ENCODE measurements around the gene DCXR. TPM values are rescaled to one million over a fixed set of nuclear protein-coding genes. Genes with fewer than 3 reads are reported as not detected.
"Not testable (repeated sequence)": the region's sequence is repeated elsewhere in the genome, so short reads cannot be mapped to it uniquely, and the experiment has no call there.

DCXR gene
- total and polyA plus RNA-seq, 4 experiments from 2014 or later: 65.9 to 164 (median 92.9) TPM

- Histone ChIP-seq H3K9me3 (ENCODE audit: control insufficient read depth in 1 of 2, low read length in 2 of 2) (no peaks in the 10 kb centered on the region), H3K4me1 (ENCODE audit: insufficient read depth, low read length) (peaks cover 12% of the 10 kb centered on the region), H3K27me3 (ENCODE audit: insufficient read depth, low read length) (no peaks in the 10 kb centered on the region), H3K4me3 (ENCODE audit: low read length in 2 of 2) (no peak overlapping the region), H3K36me3 (ENCODE audit: insufficient read depth, low read length) (no peaks in the 10 kb centered on the region), H3K27ac (ENCODE audit: low read depth, low read length) (no peak overlapping the region)
- peaks cover 2 to 14% (median 6%) of the 10 kb centered on the region in 4 donors for H3K4me1 Mint-ChIP-seq
- no peak overlapping the region for H3K4me3 Mint-ChIP-seq
- H3K27ac Mint-ChIP-seq: no peak overlapping the region
- no peaks in the 10 kb centered on the region for H3K27me3 Mint-ChIP-seq
- peaks cover 3 to 11% of the 10 kb centered on the region in 2 donors for H3K36me3 Mint-ChIP-seq
- H3K9me3 Mint-ChIP-seq: no peaks in the 10 kb centered on the region
- DNase-seq: no peak
- intact Hi-C loops (cut with micrococcal nuclease): no loop called here
- ChIA-PET CTCF (ENCODE audit: partially characterized antibody) (no interaction called here), POLR2A (ENCODE audit: partially characterized antibody) (no interaction called here)
These were observed 8.5 kb upstream of the DCXR start for GRCh38 chr17:82045936-82046484.

GRCh38 chr17:82043507-82043906, 6.0 kb upstream of the DCXR start:
- H3K4me3 ChIP-seq (ENCODE audit: low read length in 2 of 2): no peak overlapping the region
- H3K4me1 Mint-ChIP-seq: peaks cover 3 to 10% (median 7%) of the 10 kb centered on the region in 4 donors
- H3K4me1 ChIP-seq (ENCODE audit: insufficient read depth, low read length): no peaks in the 10 kb centered on the region
- ChIA-PET POLR2A (ENCODE audit: partially characterized antibody) (interaction anchor here (1.4 kb wide), 1 partner anchor 22 kb away, joined by 5 read pairs; the partner anchor contains the start of gene DUS1L), CTCF (ENCODE audit: partially characterized antibody) (interaction anchor here (1.1 kb wide), 1 partner anchor 8 kb away, joined by 3 read pairs; no protein-coding TSS in a partner anchor)
- no peaks in the 10 kb centered on the region for H3K36me3 ChIP-seq (ENCODE audit: insufficient read depth, low read length)
- H3K9me3 ChIP-seq (ENCODE audit: control insufficient read depth in 1 of 2, low read length in 2 of 2): no peaks in the 10 kb centered on the region
- no peak overlapping the region for H3K27ac Mint-ChIP-seq
- H3K27me3 ChIP-seq (ENCODE audit: insufficient read depth, low read length): no peaks in the 10 kb centered on the region
- no peaks in the 10 kb centered on the region for H3K9me3 Mint-ChIP-seq
- no peak overlapping the region for H3K27ac ChIP-seq (ENCODE audit: low read depth, low read length)
- H3K36me3 Mint-ChIP-seq: peaks cover 3 to 9% of the 10 kb centered on the region in 2 donors
- H3K4me3 Mint-ChIP-seq: no peak overlapping the region
- intact Hi-C loops (cut with micrococcal nuclease): no loop called here
- DNase-seq: no peak
- no peaks in the 10 kb centered on the region for H3K27me3 Mint-ChIP-seq

GRCh38 chr17:82042649-82043048, 5.2 kb upstream of the DCXR start:
- ChIA-PET CTCF (ENCODE audit: partially characterized antibody) (no interaction called here), POLR2A (ENCODE audit: partially characterized antibody) (interaction anchor here (1.4 kb wide), 1 partner anchor 23 kb away, joined by 5 read pairs; the partner anchor contains the start of gene DUS1L)

GRCh38 chr17:82041144-82041814, 3.8 kb upstream of the DCXR start:
- Histone ChIP-seq H3K36me3 (ENCODE audit: insufficient read depth, low read length) (no peaks in the 10 kb centered on the region), H3K27me3 (ENCODE audit: insufficient read depth, low read length) (no peaks in the 10 kb centered on the region), H3K4me3 (ENCODE audit: low read length in 2 of 2) (no peak overlapping the region), H3K9me3 (ENCODE audit: control insufficient read depth in 1 of 2, low read length in 2 of 2) (no peaks in the 10 kb centered on the region), H3K27ac (ENCODE audit: low read depth, low read length) (no peak overlapping the region), H3K4me1 (ENCODE audit: insufficient read depth, low read length) (peaks cover 11% of the 10 kb centered on the region)
- no peak overlapping the region for H3K4me3 Mint-ChIP-seq
- H3K4me1 Mint-ChIP-seq: peaks cover 9 to 22% (median 12%) of the 10 kb centered on the region in 4 donors
- CTCF ChIA-PET (ENCODE audit: partially characterized antibody): interaction anchor here (1.3 kb wide), 1 partner anchor 82 kb away, joined by 3 read pairs; no protein-coding TSS in a partner anchor
- DNase-seq: no peak
- H3K27me3 Mint-ChIP-seq: no peaks in the 10 kb centered on the region
- H3K36me3 Mint-ChIP-seq: peaks cover 0 to 1% of the 10 kb centered on the region in 2 donors
- no peaks in the 10 kb centered on the region for H3K9me3 Mint-ChIP-seq
- POLR2A ChIA-PET (ENCODE audit: partially characterized antibody): no interaction called here
- intact Hi-C loops (cut with micrococcal nuclease): no loop called here
- no peak overlapping the region for H3K27ac Mint-ChIP-seq

More at GRCh38 chr17:82042649-82043048, 5.2 kb upstream of the DCXR start:
- no peaks in the 10 kb centered on the region for H3K36me3 ChIP-seq (ENCODE audit: insufficient read depth, low read length)
- H3K4me1 Mint-ChIP-seq: peaks cover 7 to 14% (median 11%) of the 10 kb centered on the region in 4 donors
- H3K4me1 ChIP-seq (ENCODE audit: insufficient read depth, low read length): peaks cover 5% of the 10 kb centered on the region
- no peak overlapping the region for H3K27ac ChIP-seq (ENCODE audit: low read depth, low read length)
- no peak for DNase-seq
- H3K27me3 ChIP-seq (ENCODE audit: insufficient read depth, low read length): no peaks in the 10 kb centered on the region
- no peaks in the 10 kb centered on the region for H3K9me3 ChIP-seq (ENCODE audit: control insufficient read depth in 1 of 2, low read length in 2 of 2)
- no peaks in the 10 kb centered on the region for H3K27me3 Mint-ChIP-seq
- no peak overlapping the region for H3K4me3 ChIP-seq (ENCODE audit: low read length in 2 of 2)
- H3K36me3 Mint-ChIP-seq: peaks cover 3 to 7% of the 10 kb centered on the region in 2 donors
- H3K27ac Mint-ChIP-seq: no peak overlapping the region
- H3K4me3 Mint-ChIP-seq: no peak overlapping the region
- no peaks in the 10 kb centered on the region for H3K9me3 Mint-ChIP-seq
- intact Hi-C loops (cut with micrococcal nuclease): no loop called here

- peaks cover 0 to 6% of the 10 kb centered on the region in 2 donors for H3K36me3 Mint-ChIP-seq
- Histone ChIP-seq H3K9me3 (ENCODE audit: control insufficient read depth in 1 of 2, low read length in 2 of 2) (no peaks in the 10 kb centered on the region), H3K27ac (ENCODE audit: low read depth, low read length) (no peak overlapping the region), H3K4me3 (ENCODE audit: low read length in 2 of 2) (no peak overlapping the region), H3K27me3 (ENCODE audit: insufficient read depth, low read length) (no peaks in the 10 kb centered on the region), H3K4me1 (ENCODE audit: insufficient read depth, low read length) (peaks cover 19% of the 10 kb centered on the region), H3K36me3 (ENCODE audit: insufficient read depth, low read length) (no peaks in the 10 kb centered on the region)
- H3K27ac Mint-ChIP-seq: peak overlapping the region in 1 of 7 donors; percentile 59
- ChIA-PET CTCF (ENCODE audit: partially characterized antibody) (interaction anchor here (0.7 to 1.4 kb wide), 4 partner anchors 9 to 80 kb away, joined by 3 to 5 read pairs (median 3); partner anchors contain the start of gene LRRC45), POLR2A (ENCODE audit: partially characterized antibody) (interaction anchor here (1.0 kb wide), 1 partner anchor 62 kb away, joined by 3 read pairs; no protein-coding TSS in a partner anchor)
- H3K27me3 Mint-ChIP-seq: no peaks in the 10 kb centered on the region
- intact Hi-C loops (cut with micrococcal nuclease): loop anchor here (5.0 to 10.0 kb wide), 3 partner anchors 77 to 375 kb away; partner anchors contain the start of genes HEXD, NOTUM and OGFOD3
- no peak for DNase-seq
- H3K4me1 Mint-ChIP-seq: peaks cover 13 to 36% (median 18%) of the 10 kb centered on the region in 4 donors
- H3K4me3 Mint-ChIP-seq: peak overlapping the region in 1 of 8 donors; percentile 25
- no peaks in the 10 kb centered on the region for H3K9me3 Mint-ChIP-seq
These were observed 2.3 kb upstream of the DCXR start for GRCh38 chr17:82039695-82040299.

- not testable (repeated sequence) for H3K36me3 ChIP-seq (ENCODE audit: insufficient read depth, low read length); H3K9me3 Mint-ChIP-seq; H3K27me3 ChIP-seq (ENCODE audit: insufficient read depth, low read length); H3K27ac ChIP-seq (ENCODE audit: low read depth, low read length); DNase-seq; H3K9me3 ChIP-seq (ENCODE audit: control insufficient read depth in 1 of 2, low read length in 2 of 2); H3K4me3 ChIP-seq (ENCODE audit: low read length in 2 of 2); H3K27me3 Mint-ChIP-seq; H3K36me3 Mint-ChIP-seq
- H3K4me3 Mint-ChIP-seq: peak overlapping the region in 4 of 8 donors; percentile 26 to 45 (median 34)
- ChIA-PET POLR2A (ENCODE audit: partially characterized antibody) (interaction anchor here (1.0 to 2.7 kb wide), 3 partner anchors 26 to 162 kb away, joined by 3 to 21 read pairs (median 8); partner anchors contain the start of gene DUS1L), CTCF (ENCODE audit: partially characterized antibody) (interaction anchor here (1.1 to 1.7 kb wide), 4 partner anchors 14 to 113 kb away, joined by 3 to 11 read pairs (median 6); partner anchors contain the start of genes GPS1, LRRC45 and RFNG)
- peak overlapping the region in 2 of 7 donors; percentile 32 to 59 for H3K27ac Mint-ChIP-seq
- H3K4me1 Mint-ChIP-seq: peaks cover 13 to 36% (median 18%) of the 10 kb centered on the region in 4 donors
- H3K4me1 ChIP-seq (ENCODE audit: insufficient read depth, low read length): peaks cover 19% of the 10 kb centered on the region
- intact Hi-C loops (cut with micrococcal nuclease): loop anchor here (5.0 to 10.0 kb wide), 3 partner anchors 77 to 376 kb away; partner anchors contain the start of genes HEXD, NOTUM and OGFOD3
These were observed 1.4 kb upstream of the DCXR start for GRCh38 chr17:82038796-82039409.

All from CD4-positive, alpha-beta memory T cell (primary cell).